ENCODE measurements around the gene SPINK2. TPM values are rescaled to one million over a fixed set of nuclear protein-coding genes. Genes with fewer than 3 reads are reported as not detected.

SPINK2 gene
- total and polyA plus RNA-seq, 2 of the 13 experiments (the other 11 are each of a cell fraction or from before 2014, with no cell fraction given): not detected

DNA sequence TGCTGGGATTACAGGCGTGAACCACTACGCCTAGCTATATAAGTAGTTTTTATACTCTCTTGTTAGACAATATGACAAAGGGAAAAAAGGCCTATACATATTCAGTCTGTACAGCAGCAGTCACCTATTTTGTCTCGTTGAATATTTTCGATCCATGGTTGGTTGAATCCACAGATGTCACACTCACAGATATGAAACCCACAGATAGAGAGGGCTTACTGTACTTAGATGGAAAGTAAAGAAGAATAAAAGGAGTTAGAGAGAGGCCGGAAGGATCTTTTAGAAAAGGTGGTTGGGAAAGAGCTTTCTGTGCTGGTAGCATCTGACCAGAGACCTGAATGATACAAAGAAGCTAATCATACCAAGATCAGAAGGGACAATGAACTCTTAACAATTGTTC is 38.3 kb upstream of the SPINK2 start (continued):
- TF ChIP-seq, protein P1, sequence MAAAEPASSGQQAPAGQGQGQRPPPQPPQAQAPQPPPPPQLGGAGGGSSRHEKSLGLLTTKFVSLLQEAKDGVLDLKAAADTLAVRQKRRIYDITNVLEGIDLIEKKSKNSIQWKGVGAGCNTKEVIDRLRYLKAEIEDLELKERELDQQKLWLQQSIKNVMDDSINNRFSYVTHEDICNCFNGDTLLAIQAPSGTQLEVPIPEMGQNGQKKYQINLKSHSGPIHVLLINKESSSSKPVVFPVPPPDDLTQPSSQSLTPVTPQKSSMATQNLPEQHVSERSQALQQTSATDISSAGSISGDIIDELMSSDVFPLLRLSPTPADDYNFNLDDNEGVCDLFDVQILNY (CRISPR knock-in tag; conservative IDR thresholded peaks at IDR 0.05): no peak
- TF ChIP-seq MBNL3 (CRISPR knock-in tag; conservative IDR thresholded peaks at IDR 0.05) (no peak), EED (CRISPR knock-in tag; IDR thresholded peaks at IDR 0.05) (no peak), ZNF724P (CRISPR knock-in tag; IDR thresholded peaks at IDR 0.05; ENCODE audit: borderline replicate concordance) (no peak)
- TF ChIP-seq, protein P2, sequence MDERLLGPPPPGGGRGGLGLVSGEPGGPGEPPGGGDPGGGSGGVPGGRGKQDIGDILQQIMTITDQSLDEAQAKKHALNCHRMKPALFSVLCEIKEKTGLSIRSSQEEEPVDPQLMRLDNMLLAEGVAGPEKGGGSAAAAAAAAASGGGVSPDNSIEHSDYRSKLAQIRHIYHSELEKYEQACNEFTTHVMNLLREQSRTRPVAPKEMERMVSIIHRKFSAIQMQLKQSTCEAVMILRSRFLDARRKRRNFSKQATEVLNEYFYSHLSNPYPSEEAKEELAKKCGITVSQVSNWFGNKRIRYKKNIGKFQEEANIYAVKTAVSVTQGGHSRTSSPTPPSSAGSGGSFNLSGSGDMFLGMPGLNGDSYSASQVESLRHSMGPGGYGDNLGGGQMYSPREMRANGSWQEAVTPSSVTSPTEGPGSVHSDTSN (CRISPR knock-in tag; IDR thresholded peaks at IDR 0.05): no peak

DNA sequence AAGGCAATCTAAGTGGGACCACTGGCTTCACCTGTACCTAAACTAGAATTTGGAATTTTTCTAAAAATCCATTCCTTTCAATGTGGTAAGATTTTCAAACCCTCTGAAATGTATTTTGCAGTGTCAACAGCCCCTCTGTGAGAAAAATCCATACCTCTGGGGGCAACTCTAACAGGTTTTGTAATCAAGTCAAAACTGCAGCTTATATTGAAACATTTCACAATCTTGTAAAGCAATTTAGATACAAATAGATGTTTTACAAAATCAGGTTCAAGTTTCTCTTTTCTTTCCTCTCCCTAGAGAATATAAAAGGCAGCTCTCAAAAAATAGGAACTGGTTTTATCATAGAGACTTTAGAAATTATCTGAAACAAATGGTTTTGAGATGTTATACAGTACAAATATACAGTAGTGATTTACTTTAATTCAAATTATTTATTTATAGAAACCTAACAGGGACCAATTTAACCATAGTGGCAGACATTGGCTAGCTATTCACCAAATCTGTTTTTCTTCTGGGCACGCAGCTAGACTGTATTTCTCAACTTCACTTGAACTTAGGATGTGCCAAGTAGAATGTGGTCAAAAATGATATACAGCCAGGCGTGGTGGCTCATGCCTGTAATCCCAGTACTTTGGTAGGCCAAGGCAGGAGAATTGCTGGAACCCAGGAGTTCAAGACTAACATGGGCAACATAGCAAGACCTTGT is 36.3 kb upstream of the SPINK2 start:
- no peak for ATAC-seq
- no peaks in the 10 kb centered on the region for H3K9me3 ChIP-seq (ENCODE audit: low read length)
- no peaks in the 10 kb centered on the region for H3K4me1 ChIP-seq (ENCODE audit: insufficient read depth, low read length)
- no peak overlapping the region for H2AFZ ChIP-seq (ENCODE audit: low read length)
- no peak overlapping the region for H3K9ac ChIP-seq (ENCODE audit: insufficient read depth, low read depth, low read length)
- no peak overlapping the region for H3K4me3 ChIP-seq (replicated peaks in 1 of 3; ENCODE audit: insufficient read depth in 1 of 3, low read depth in 2 of 3, low read length in 3 of 3)
- H3K36me3 ChIP-seq (replicated peaks in 1 of 2; ENCODE audit: control insufficient read depth in 1 of 2, insufficient read depth in 2 of 2, low read length in 2 of 2): no peaks in the 10 kb centered on the region
- ChIA-PET POLR2A (no interaction called here), CTCF (ENCODE audit: low intra/inter-chr PET ratio, low total read pairs) (no interaction called here)
- no peak overlapping the region for H3K27ac ChIP-seq (ENCODE audit: extremely low read length, insufficient read depth, low read length)
- TF ChIP-seq ZNF256 (CRISPR knock-in tag; conservative IDR thresholded peaks at IDR 0.05) (no peak), ZFP90 (CRISPR knock-in tag; IDR thresholded peaks at IDR 0.05; ENCODE audit: borderline replicate concordance) (no peak), RFX3 (CRISPR knock-in tag; IDR thresholded peaks at IDR 0.05) (no peak), RORA (CRISPR knock-in tag; IDR thresholded peaks at IDR 0.05) (no peak), ESRRA (CRISPR knock-in tag; IDR thresholded peaks at IDR 0.05; ENCODE audit: low read depth) (no peak), ZNF644 (CRISPR knock-in tag; IDR thresholded peaks at IDR 0.05; ENCODE audit: low read depth) (no peak), ZMYM3 (CRISPR knock-in tag; IDR thresholded peaks at IDR 0.05) (no peak), ZNF792 (CRISPR knock-in tag; IDR thresholded peaks at IDR 0.05) (no peak), ZFAT (CRISPR knock-in tag; conservative IDR thresholded peaks at IDR 0.05) (no peak)
- TF ChIP-seq, protein P3, sequence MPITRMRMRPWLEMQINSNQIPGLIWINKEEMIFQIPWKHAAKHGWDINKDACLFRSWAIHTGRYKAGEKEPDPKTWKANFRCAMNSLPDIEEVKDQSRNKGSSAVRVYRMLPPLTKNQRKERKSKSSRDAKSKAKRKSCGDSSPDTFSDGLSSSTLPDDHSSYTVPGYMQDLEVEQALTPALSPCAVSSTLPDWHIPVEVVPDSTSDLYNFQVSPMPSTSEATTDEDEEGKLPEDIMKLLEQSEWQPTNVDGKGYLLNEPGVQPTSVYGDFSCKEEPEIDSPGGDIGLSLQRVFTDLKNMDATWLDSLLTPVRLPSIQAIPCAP (CRISPR knock-in tag; IDR thresholded peaks at IDR 0.05; ENCODE audit: low read depth): no peak
- TF ChIP-seq, protein P4, sequence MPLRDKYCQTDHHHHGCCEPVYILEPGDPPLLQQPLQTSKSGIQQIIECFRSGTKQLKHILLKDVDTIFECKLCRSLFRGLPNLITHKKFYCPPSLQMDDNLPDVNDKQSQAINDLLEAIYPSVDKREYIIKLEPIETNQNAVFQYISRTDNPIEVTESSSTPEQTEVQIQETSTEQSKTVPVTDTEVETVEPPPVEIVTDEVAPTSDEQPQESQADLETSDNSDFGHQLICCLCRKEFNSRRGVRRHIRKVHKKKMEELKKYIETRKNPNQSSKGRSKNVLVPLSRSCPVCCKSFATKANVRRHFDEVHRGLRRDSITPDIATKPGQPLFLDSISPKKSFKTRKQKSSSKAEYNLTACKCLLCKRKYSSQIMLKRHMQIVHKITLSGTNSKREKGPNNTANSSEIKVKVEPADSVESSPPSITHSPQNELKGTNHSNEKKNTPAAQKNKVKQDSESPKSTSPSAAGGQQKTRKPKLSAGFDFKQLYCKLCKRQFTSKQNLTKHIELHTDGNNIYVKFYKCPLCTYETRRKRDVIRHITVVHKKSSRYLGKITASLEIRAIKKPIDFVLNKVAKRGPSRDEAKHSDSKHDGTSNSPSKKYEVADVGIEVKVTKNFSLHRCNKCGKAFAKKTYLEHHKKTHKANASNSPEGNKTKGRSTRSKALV (CRISPR knock-in tag; IDR thresholded peaks at IDR 0.05): no peak
- no peaks in the 10 kb centered on the region for H3K79me2 ChIP-seq (ENCODE audit: insufficient read depth, low read length)
- 17% methylated on average over 2 of the region's 2 CpGs for WGBS (ENCODE audit: low lambda C conversion rate)
- H3K27me3 ChIP-seq (ENCODE audit: control insufficient read depth in 1 of 2, insufficient read depth in 2 of 2, low read length in 2 of 2): no peaks in the 10 kb centered on the region; a peak in 2 of 5 replicates
- in situ Hi-C loops (cut with HindIII; ENCODE audit: extremely low pct_ligation_motif_present, low pct_unique_long_range_greater_than_20kb): no loop called here
- H4K20me1 ChIP-seq (ENCODE audit: insufficient read depth, low read length): no peaks in the 10 kb centered on the region
- intact Hi-C loops (cut with micrococcal nuclease; ENCODE audit: unreplicated experiment): no loop called here
- H3K4me2 ChIP-seq (ENCODE audit: low read depth, low read length): no peak overlapping the region
- BruUV-seq (replicated peaks): no TSS peak
- FAIRE-seq: no peak
- DNase-seq (ENCODE audit: low spot score): no peak
